Endothelial cell (in vitro differentiated cells): ENCODE measurements around the gene ITPKB. TPM values are rescaled to one million over a fixed set of nuclear protein-coding genes. Genes with fewer than 3 reads are reported as not detected.
"Not testable (repeated sequence)": the region's sequence is repeated elsewhere in the genome, so short reads cannot be mapped to it uniquely, and the experiment has no call there.

Experiments used
- DNase-seq: peaks from one replicate; pipeline ENCODE4 v3.0.0; 2021; ENCODE audit warnings: low spot score
- H3K27ac Mint-ChIP-seq: one replicate; pipeline ENCODE4 v1.8.0; 2021; ENCODE audit warnings: mixed read lengths, inconsistent platforms; ENCODE audit not compliant: unreplicated experiment
- H3K27me3 Mint-ChIP-seq: one replicate; pipeline ENCODE4 v1.8.0; 2021; ENCODE audit warnings: mild to moderate bottlenecking, moderate library complexity, mixed read lengths, inconsistent platforms; ENCODE audit not compliant: unreplicated experiment
- H3K36me3 Mint-ChIP-seq: one replicate; pipeline ENCODE4 v1.8.0; 2021; ENCODE audit warnings: mild to moderate bottlenecking, low read depth, mixed read lengths, inconsistent platforms; ENCODE audit not compliant: unreplicated experiment
- H3K4me1 Mint-ChIP-seq: one replicate; pipeline ENCODE4 v1.8.0; 2021; ENCODE audit warnings: mild to moderate bottlenecking, mixed read lengths, inconsistent platforms; ENCODE audit not compliant: unreplicated experiment
- H3K4me3 Mint-ChIP-seq: one replicate; pipeline ENCODE4 v1.8.0; 2021; ENCODE audit warnings: mild to moderate bottlenecking, mixed read lengths, inconsistent platforms; ENCODE audit not compliant: unreplicated experiment
- H3K9me3 Mint-ChIP-seq: one replicate; pipeline ENCODE4 v1.8.0; 2021; ENCODE audit warnings: mixed read lengths, inconsistent platforms; ENCODE audit not compliant: unreplicated experiment
- total RNA-seq: library from RNA; stranded (reverse); fragmentation: NEBNext Ultra II Directional; extraction: Animal tissue kit (Norgen Biotek cat#: 25700); gene quantifications from one replicate; pipeline ENCODE4 v1.2.1, GENCODE V29; 2021; ENCODE audit not compliant: unreplicated experiment
- TF ChIP-seq, protein P1 (sequence below): fragments of 200-600 bp; sonication (generic); IDR thresholded peaks from one replicate; pipeline ENCODE4 v1.5.0; 2021; ENCODE audit warnings: antibody characterized with exemption; ENCODE audit not compliant: unreplicated experiment

Gene ITPKB
- total RNA-seq, 1 donor from 2014 or later = 144 TPM

DNA sequence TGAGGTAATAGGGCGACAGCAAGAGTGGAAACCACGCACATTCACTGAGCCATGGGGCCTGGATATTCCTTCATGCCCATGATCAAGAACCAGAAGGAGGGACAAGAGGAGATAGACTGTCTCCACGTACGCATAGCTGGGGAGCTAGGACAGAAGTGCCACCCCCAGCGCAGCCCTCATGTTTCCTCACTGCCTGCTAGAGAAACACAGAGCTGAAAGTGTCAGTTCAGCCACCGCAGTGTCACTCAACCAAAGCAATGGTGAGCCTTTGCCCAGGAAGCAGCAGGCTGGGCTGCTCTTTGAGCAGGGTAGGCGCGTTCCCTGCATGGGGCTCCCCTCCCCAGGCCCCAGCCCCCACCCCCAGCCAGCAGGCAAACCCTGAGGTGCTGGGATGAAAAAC lies 122.0 kb downstream of the ITPKB start:
- no peak for DNase-seq
- Mint-ChIP-seq H3K4me1 (no peaks in the 10 kb centered on the region), H3K27ac (no peak overlapping the region)

GRCh38 chr1:226616636-226617035 lies 122.4 kb downstream of the ITPKB start:
- no peaks in the 10 kb centered on the region for H3K4me1 Mint-ChIP-seq
- H3K4me3 Mint-ChIP-seq = no peak overlapping the region
- no peak overlapping the region for H3K27ac Mint-ChIP-seq
- no peaks in the 10 kb centered on the region for H3K9me3 Mint-ChIP-seq
- DNase-seq = no peak
- H3K27me3 Mint-ChIP-seq = peaks cover 7% of the 10 kb centered on the region
- peaks cover 7% of the 10 kb centered on the region for H3K36me3 Mint-ChIP-seq
- TF ChIP-seq, protein P1, sequence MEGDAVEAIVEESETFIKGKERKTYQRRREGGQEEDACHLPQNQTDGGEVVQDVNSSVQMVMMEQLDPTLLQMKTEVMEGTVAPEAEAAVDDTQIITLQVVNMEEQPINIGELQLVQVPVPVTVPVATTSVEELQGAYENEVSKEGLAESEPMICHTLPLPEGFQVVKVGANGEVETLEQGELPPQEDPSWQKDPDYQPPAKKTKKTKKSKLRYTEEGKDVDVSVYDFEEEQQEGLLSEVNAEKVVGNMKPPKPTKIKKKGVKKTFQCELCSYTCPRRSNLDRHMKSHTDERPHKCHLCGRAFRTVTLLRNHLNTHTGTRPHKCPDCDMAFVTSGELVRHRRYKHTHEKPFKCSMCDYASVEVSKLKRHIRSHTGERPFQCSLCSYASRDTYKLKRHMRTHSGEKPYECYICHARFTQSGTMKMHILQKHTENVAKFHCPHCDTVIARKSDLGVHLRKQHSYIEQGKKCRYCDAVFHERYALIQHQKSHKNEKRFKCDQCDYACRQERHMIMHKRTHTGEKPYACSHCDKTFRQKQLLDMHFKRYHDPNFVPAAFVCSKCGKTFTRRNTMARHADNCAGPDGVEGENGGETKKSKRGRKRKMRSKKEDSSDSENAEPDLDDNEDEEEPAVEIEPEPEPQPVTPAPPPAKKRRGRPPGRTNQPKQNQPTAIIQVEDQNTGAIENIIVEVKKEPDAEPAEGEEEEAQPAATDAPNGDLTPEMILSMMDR = no peak

More for the DNA sequence above, 122.0 kb downstream of the ITPKB start:
- Mint-ChIP-seq H3K9me3 (no peaks in the 10 kb centered on the region), H3K27me3 (peaks cover 7% of the 10 kb centered on the region), H3K36me3 (peaks cover 7% of the 10 kb centered on the region), H3K4me3 (no peak overlapping the region)
- TF ChIP-seq, protein P1 = no peak

DNA sequence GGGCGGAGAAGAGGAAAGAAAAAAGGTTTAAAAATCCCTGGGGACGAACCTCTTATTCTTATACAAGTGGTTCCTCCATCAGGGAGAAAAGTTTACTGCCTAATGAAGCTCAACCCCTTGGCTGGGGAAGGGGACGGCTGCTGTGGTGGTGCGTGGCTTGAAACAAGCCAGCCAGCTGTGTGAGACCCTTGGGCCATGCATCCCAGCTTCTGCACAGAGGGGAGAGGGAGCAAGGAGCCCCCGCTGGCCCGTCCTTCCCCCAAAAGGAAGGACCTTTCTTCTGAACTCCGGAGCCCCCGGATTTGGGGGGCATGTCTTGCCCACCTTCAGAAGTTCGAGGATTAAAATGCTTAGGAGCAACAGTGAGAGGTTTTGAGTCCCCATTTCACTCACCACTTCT lies 123.2 kb downstream of the ITPKB start:
- no peak for DNase-seq
- Mint-ChIP-seq H3K9me3 (no peaks in the 10 kb centered on the region), H3K4me1 (no peaks in the 10 kb centered on the region), H3K27ac (no peak overlapping the region), H3K27me3 (peaks cover 7% of the 10 kb centered on the region), H3K36me3 (peaks cover 7% of the 10 kb centered on the region), H3K4me3 (no peak overlapping the region)
- TF ChIP-seq, protein P1 = no peak

- H3K4me3 Mint-ChIP-seq, H3K4me1 Mint-ChIP-seq, DNase-seq, H3K9me3 Mint-ChIP-seq, H3K27me3 Mint-ChIP-seq, H3K27ac Mint-ChIP-seq, H3K36me3 Mint-ChIP-seq: not testable (repeated sequence)
These were observed 127.1 kb downstream of the ITPKB start for GRCh38 chr1:226611980-226612379.

DNA sequence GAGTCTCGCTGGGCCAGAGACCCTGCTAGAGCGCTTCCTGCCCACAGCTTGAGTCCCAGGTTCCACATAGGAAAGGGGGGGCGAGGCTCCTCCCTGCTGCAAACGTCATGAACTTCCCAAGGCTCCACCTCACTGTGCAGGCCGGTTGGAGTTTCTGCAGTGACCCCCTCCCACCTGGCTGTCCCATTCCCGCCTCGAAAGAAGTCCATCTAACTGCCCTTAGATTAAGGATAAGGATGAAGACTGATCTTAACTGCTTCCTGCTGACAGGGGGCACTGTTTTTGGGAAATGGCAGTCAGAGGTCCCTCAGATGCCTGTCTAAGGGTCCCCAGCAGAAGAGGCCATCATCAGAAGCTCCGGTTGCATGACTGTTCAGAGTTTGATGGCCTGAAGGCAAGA lies 127.8 kb downstream of the ITPKB start:
- no peak for DNase-seq
- Mint-ChIP-seq H3K4me3 (no peak overlapping the region), H3K36me3 (no peaks in the 10 kb centered on the region), H3K27ac (no peak overlapping the region), H3K27me3 (peaks cover 3% of the 10 kb centered on the region), H3K9me3 (no peaks in the 10 kb centered on the region), H3K4me1 (peaks cover 3% of the 10 kb centered on the region)
- TF ChIP-seq, protein P1 = no peak

DNA sequence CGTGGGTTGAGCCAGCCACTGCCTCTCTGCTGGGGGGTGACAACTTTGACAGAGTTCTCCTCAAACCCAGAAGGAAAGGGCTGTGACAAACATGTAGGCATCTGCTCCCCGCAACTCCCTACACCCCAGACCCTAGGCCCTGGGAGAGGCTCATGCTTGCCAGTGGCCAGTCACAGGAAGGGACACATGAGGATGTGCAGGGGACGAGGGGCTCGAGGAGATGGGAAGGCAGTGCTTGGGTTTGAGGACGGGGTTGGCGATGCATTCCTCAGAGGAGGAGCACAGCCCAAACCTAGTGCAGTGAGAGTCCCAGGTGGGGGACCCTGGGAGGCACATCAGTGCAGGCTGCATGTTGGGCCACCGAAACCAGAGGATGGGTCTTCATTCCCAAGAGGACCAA lies 128.4 kb downstream of the ITPKB start:
- Mint-ChIP-seq H3K9me3 (no peaks in the 10 kb centered on the region), H3K27ac (no peak overlapping the region), H3K4me3 (no peak overlapping the region), H3K36me3 (no peaks in the 10 kb centered on the region), H3K27me3 (peaks cover 3% of the 10 kb centered on the region), H3K4me1 (peaks cover 3% of the 10 kb centered on the region)
- DNase-seq = no peak
- TF ChIP-seq, protein P1 = no peak
